Thyroid gland (tissue), 4 donors: ENCODE results near the gene CYP27B1.

Experiments
- POLR2A ChIP-seq, 2 donors: fragments of 450-650 bp; IDR thresholded peaks; one replicate each; pipeline ENCODE4 v1.6.1; 2017; ENCODE audit warnings: antibody characterized with exemption in 2 of 2, mild to moderate bottlenecking in 2 of 2, moderate library complexity in 1 of 2
- TF ChIP-seq, protein P1 (sequence below), 6 experiments: fragments of 200-600 bp in 3 of 6; fragments of 450-650 bp in 3 of 6; sonication (generic) in 3 of 6; IDR thresholded peaks; one replicate each; pipeline ENCODE4 v1.5.1; 2016 to 2019; ENCODE audit warnings: antibody characterized with exemption in 6 of 6, mild to moderate bottlenecking in 2 of 6, inconsistent platforms in 1 of 6, moderate library complexity in 1 of 6

DNA sequence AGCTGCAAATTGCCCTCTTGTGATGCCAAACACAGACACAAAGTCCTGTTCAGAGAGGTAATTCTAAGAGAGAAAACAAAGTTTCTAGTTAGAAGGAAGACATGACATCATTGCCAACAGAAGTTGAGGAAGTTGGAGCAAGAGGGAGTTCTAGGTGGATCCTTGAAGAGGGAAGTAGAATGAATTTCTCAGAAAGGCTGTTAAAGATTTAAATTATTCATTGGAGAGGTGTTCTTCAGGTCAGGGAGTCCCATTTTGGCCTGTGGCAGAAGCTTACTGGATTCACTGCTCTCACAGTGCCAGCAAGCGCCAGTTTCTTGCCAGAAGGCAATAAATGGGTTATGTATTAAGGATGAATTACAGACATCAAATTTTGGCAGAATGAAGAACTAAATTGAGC is 31.1 kb upstream of the CYP27B1 start:
- TF ChIP-seq POLR2A (IDR thresholded peaks at IDR 0.05), result no peak
- TF ChIP-seq, protein P1, sequence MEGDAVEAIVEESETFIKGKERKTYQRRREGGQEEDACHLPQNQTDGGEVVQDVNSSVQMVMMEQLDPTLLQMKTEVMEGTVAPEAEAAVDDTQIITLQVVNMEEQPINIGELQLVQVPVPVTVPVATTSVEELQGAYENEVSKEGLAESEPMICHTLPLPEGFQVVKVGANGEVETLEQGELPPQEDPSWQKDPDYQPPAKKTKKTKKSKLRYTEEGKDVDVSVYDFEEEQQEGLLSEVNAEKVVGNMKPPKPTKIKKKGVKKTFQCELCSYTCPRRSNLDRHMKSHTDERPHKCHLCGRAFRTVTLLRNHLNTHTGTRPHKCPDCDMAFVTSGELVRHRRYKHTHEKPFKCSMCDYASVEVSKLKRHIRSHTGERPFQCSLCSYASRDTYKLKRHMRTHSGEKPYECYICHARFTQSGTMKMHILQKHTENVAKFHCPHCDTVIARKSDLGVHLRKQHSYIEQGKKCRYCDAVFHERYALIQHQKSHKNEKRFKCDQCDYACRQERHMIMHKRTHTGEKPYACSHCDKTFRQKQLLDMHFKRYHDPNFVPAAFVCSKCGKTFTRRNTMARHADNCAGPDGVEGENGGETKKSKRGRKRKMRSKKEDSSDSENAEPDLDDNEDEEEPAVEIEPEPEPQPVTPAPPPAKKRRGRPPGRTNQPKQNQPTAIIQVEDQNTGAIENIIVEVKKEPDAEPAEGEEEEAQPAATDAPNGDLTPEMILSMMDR (IDR thresholded peaks at IDR 0.05), result no peak
